HPDE6-E6E7 (cell line): ENCODE data around the gene CHORDC1.
"Not testable (repeated sequence)": the region's sequence is repeated elsewhere in the genome, so short reads cannot be mapped to it uniquely, and the experiment has no call there.

Experiments
- DNase-seq: peaks from one replicate; pipeline ENCODE4 v3.0.0; 2011; ENCODE audit warnings: missing footprints; ENCODE audit errors: extremely low spot score

Gene CHORDC1

DNA sequence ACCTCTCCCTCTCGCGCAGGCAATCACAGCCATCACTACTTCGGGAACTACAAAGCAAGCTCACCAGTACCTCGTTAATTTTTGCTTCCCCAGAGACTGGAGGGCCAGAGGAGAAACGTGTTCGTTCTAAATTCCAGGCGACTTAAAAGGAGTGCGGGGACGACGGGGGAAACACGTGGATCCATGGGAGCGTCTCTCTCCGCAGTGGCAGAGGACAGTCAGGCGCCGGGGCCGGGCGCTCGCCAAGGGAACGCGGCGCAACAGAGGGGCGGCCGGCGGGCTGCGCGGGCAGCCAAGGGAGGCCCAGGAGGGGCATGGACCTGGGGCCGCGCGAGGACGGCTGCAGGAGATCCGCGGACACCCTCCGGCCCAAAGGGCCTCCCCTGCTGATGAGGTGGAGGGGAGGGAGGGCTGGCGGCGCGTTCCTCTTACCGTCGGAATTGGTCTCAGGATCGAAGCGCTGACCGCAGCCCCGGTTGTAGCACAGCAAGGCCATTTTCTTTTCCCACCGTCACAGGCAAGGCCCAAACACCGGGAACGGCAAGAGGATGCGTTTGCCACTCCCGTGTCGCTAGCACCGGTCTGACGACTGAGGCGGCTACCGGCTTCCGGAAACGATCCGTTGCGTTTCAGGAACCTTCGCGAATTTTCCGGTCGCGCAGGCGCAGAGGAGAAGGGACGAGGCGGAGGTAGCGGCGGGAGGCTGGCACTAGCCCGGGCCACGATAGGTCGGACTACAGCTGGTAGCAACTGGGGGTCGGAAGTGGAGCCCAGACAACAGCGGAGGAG lies at the start of gene CHORDC1:
TSS of gene CHORDC1 (minus strand) at position 591 of the 789 bp plus-strand sequence. CDS start at position 496, 95 bp downstream.
- peak; percentile 67 for DNase-seq

DNA sequence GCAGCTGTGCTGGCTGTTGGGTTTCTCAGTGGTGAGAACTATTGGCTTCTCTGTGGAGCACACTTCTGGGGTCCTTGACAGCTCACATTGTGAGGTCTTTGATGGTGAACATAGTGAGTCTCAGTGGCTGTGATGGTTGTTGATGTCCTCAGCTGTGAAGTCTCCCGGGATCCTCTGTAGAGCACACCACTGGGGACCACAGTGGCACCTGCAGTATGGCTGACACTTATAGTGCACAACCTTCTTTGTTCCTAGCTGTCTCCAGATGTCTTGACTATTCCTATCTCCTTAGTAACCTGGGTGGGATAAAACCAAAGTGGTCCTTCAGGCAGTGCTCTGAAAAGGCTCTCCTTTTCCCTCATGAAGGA lies 34.3 kb upstream of the CHORDC1 start:
- no peak for DNase-seq

DNA sequence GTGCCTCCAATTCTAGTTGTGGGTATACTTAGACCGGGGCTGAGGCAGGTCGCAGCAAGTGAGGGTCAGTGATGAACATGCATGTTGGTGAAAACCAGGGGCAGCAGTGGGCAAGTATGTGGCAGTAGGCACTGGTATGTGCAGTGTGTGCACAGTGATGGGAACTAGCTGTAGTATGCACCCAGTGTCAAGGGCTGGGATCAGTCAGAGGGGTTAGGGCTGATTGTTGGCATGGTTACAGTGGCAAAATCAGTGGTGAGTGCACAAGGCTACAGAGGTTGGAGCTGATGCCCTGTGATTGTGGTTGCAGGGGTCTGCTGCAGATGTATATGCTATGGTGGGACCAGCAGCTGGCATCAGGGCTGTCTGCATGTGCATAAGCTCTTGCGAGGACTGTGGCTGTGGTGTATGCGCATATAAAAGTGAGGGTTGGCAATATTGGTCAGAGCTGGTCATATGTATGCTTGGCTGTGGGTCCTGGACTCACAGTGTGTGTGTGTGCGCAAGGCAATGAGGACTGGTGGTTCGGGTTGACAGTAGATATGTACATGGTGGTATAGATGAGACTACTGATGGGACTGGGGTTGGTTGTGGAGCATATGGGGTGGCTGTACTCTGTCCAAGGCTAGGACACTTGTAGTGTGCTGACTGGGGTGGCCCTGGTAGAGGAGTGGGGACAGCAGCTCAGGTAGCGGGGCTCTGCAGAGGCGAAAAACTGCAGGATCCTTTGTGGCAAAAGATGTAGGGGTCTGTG lies 33.7 kb upstream of the CHORDC1 start:
- no peak for DNase-seq

DNA sequence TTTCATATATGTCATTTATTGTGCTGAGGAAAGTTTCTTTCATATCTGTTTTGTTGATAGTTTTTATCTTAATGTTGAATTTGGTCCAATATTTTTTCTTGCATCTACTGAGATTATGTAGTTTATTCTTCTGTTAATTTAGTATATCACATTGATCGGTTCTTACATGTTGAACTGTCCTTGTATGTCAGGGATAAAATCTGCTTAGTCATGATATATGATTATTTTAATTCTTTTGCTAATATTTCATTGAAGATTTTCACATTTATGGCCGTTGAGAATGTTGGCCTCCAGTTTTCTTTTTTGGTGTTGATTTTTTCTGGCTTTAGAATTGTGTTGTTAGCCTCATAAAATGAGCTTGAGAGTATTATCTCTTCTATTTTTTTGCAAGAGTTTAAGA lies 31.2 kb upstream of the CHORDC1 start:
- no peak for DNase-seq

DNA sequence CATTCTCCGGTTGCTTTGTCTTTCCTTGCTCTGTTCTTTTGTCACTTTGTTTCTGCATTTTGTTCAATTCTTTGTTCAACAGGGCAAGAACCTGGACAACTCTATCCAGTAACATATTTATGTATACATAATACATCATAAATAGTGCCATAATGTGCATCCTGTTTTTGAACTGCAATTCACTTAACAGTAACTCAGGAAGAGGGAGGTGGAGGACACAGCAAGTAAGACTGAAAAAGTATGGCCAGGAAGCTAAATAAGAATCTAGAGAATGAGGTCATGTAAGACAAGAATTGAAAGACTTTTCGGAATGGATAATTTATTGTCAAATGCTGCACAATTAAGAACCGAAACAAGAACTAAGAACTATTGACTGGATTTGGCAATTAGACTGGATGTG lies 29.2 kb upstream of the CHORDC1 start:
- no peak for DNase-seq

DNA sequence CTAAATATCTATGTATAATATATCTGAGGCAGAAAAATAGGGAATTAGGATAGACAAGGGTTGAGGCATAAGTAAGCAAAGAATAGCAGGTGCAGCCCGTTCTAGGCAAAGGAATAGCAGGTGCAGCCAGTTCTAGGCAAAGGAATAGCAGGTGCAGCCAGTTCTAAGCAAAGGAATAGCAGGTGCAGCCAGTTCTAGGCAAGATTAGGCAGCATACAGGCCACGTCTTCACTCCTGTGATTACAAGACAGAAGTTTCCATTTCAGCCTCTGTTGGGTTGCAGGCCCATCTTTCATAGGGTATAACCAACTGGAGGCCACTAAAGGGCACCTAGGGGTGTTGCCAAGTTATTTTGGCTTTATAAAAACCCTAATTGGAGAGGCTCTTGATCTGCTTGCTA lies 28.8 kb upstream of the CHORDC1 start:
- DNase-seq, result no peak

DNA sequence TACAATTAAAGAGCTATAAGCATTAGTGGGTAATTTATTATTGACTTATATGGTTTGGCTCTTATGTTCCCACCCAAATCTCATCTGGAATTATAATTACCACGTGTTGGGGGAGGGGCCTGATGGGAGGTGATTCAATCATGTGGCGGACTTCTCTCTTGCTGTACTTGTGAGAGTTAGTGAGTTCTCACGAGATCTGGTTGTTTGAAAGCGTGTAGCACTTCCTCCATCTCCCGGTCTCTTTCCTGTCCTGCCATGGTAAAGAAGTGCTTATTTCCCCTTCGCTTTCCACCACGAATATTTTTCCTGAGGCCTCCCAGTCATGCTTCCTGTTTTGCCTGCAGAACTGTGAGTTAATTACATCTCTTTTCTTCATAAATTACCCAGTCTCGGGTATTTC lies 28.1 kb upstream of the CHORDC1 start:
- no peak for DNase-seq

DNA sequence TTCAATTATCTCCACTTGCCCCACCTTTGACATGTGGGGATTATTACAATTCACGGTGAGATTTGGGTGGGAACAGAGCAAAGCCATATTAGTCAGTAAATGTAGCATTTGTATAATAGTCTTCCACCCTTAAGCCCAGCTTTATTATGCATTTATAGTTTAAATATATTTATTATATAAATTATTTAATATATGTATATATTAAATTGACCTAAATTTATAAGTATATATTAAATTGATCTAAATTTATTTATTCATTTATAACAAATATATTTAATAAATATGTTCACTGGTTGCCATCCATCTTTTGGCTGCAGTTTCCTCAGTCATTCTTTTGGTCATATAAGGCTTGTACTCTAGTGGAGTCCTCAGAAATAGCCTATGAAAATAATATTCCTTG lies 23.6 kb upstream of the CHORDC1 start:
- DNase-seq, result no peak

DNA sequence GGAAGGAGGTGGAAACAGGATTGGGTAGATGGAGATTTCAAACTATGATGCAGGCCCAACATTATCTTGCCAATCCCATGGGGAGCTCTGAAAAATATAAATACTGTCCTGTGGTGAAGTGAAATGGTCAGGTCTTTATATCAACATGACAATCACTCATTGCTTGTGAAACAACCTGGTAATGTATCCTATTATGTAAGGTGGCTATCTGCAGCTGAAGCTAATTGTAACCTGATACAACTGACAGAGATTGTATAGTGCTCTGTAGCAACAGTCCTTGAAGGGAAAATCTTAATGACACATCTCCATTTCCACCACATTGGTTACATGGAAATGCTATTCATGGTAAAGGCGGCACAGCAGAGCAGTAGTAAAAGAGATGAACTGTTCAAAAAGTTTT lies 20.7 kb upstream of the CHORDC1 start:
- DNase-seq, result no peak

DNA sequence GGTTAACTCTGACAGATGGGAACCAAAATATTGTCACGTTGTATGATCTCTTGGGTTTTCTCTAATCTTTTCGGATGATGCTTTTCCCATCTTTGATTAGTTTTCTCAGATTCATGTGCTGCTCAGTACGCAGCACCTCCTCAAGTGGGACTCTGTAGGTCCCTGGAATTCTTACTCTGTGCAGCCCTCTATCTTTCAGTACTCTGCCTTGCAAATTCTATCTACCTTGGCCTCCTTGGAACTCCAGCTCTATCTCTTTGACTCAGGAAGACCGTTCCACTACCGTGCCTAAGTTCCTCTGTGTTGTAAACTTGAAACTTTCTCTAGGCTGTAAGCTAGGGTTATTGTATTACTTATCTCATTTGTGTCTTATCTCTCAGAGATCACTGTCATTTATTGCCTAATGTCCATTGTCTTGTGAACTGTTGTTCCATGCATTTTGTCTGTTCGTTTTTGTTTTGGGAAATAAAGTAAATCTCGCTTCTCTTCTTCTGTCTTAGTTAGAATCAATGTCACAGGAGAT lies 20.1 kb upstream of the CHORDC1 start:
- no peak for DNase-seq

DNA sequence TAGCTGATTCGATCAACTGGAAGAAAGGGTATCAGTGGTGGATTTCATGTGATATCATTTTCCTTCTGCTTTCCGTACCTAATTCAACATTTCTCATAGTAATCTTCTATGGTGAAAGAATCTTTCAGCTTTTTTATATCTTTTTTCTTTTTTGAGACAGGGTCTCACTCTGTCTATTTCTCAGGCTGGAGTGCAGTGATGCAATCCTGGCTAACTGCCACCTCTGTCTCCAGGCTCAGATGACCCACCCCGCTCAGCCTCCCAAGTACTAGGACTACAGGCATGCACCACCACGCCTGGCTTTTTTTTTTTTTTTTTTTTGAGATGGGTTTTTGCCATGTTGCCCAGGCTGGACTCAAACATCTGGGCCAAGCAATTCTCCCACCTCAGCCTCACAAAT lies 18.6 kb upstream of the CHORDC1 start:
- no peak for DNase-seq

DNA sequence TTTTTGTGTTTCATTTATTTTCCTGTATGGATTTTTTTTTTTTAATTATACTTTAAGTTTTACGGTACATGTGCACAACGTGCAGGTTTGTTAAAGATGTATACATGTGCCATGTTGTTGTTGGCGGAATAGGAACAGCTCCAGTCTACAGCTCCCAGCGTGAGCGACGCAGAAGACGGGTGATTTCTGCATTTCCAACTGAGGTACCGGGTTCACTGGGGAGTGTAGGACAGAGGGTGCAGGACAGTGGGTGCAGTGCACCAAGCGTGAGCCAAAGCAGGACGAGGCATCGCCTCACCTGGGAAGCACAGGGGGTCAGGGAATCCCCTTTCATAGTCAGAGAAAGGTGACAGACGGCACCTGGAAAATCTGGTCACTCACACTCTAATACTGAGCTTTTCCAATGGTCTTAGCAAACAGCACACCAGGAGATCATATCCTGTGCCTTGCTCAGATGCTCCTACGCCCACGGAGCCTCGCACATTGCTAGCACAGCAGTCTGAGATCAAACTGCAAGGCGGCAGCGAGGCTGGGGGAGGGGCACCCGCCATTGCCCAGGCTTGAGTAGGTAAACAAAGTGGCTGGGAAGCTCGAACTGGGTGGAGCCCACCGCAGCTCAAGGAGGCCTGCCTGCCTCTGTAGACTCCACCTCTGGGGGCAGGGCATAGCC lies 17.3 kb upstream of the CHORDC1 start:
- not testable (repeated sequence) for DNase-seq

DNA sequence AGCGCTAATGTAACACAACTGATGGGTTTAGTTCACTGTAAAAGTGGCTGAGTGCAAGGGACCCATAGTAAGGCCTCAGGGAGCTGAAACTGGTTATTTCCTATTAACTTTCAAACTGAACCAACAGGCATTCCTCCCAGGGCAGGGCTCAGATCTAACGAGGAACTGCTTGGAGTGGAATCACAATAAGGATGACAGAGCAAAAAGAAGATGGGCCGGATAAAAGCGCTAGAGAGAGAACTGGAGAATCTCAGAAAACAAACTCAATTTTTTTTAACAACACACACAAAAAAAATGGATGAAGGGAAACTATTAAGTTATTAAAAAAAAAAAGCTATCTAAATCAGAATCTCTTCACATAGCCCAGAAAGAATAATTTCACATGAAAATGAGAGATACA lies 14.2 kb upstream of the CHORDC1 start:
- DNase-seq, result no peak

DNA sequence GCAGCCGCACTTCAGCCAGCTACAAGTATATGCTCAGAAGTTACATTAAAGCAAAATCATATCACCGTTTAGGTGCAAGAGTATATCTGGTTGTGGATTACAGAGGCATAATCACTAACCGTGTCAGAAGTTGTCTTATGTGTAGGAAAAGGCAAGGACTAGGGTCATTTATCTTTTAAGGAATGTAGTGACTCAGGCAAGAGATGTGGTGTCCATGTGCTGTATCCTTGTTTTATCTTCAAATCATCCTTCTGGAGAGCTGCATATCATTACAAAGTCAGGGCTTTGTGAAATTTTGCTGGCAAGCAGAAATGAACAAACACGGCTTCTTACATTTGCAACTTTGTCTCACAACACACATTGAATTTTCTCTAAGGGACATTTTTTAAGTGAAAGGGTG lies 12.7 kb upstream of the CHORDC1 start:
- no peak for DNase-seq

DNA sequence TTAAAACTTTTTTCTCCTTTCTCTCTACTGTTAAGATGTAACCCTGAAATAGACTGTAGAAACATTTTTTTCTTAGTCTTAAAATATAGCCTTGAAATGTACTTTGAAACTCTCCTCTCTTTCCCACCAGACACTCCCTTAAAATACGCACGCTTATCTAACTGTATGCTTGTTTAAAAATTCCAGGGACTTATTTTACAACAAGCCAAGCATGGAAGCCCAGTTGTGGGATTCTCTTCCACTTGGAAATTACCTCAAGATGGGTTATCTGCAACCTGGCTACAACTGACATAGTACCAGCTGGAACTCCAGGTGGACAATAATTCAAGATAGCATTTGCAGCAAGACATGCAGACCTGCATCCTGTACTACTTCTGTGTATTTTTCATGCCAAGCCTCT lies 12.1 kb upstream of the CHORDC1 start:
- DNase-seq, result no peak

DNA sequence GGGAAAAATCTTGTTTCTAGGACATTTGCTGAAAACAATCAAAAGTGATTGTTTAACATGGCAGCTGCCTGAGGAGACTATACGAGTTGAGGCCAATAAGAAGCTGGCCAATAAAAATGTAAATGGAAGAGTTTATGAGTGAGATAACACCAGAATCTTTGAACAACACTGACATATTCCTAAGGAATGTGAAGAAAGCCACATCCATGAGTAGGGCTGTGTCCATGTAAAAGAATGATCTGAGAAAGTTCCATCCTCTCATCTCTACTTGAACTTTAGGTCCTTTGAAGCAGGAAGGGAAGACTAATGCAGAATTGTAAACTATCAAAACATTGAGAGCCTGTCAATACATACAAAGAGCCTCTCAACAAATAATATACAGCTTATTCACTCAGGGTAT lies 6.9 kb upstream of the CHORDC1 start:
- DNase-seq, result no peak

DNA sequence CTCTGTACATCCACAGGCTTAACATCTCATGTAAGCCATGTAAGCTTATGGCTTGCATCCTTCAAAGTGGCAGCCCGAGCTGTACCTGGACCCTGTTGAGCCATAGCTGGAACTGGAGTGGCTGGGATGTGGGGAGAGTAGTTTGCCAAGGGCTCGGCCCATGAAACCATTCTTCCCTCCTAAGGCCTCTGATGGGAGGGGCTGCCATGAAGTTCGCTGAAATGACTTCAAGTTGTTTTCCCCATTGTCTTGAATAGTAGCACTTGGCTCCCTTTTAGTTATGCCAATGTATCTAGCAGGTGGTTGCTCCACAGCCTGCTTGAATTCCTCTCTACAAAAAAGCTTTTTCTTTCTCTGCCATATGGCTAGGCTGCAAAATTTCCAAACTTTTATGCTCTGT lies 5.2 kb upstream of the CHORDC1 start:
- DNase-seq, result no peak

DNA sequence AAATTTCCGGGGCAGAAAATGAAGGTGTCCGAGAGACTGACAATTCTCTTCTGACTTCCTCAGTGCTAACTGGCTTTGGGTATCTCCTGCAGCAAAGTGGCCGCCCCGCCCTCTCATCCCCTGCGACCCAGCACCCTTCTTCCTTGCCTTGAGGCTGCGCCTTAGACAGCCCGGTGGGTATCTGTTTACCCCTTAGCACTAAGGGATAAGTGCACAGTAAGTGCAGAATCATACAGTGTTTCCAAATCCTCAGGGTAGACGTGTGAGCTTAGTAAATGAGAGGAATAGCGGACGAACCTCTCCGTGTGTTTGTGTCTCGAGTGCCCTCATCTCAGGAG lies 368 bp upstream of the CHORDC1 start:
- DNase-seq, result no peak

DNA sequence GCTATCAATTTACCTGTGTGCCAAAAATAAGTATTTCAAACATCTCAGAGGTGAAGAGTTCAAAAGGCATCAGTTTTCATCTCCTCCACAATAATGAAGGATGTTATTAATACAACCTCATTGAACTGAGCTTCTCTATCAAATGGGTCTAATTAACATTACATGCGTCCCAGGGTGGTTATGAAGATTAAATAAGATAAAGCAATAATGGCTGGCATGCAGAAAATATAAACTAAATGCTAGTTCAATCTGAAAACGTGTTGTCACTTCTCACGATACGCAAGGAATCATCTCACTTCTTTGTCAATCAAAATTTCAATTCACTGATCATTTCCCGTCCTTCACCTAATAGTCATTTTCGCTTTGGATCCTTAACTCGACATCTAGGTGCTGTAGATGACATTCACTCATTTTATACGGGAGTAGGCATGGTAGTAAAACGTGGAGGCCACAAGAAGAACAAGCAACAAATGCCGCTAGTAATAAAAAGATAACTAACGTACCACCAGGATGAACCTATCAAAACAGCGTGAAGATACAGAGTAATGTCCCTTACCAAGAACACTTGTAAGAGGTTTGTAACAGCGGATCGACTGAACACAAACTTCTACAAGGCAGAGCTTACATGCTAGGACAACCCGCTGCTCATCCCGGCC lies 918 bp downstream of the CHORDC1 start:
- DNase-seq, result no peak

DNA sequence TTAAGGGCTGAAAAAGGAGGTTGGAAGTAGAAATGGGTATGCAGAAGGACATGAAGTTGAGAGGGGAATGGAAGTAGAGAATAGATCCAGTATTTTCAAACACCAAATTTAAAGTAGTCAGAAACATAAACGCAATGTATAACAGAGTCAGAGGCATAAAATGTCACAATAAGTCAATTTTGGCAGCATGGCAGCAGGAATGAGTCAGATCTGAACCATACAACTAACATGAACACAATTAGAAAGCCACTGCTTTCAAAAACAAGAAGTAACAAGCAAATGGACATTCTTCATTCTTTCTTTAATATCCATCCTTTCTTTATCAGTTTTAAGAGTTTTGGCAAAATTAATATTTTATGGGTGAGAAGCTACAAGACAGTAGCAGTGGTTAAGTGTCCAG lies 2.5 kb downstream of the CHORDC1 start:
- DNase-seq, result no peak

DNA sequence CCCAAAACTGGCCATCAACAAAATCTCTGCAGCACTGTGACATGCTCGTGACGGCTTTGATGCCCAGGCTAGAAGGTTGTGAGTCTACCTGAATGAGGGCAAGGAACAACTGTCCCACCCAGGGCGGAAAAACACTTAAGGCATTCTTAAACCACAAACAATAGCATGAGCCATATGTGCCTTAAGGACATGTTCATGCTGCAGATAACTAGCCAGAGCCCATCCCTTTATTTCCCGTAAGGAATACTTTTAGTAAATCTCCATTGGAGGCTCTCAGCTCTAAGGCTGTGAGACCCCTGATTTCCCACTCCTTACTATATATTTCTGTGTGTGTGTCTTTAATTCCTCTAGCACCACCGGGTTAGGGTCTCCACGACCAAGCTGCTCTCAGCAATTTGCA lies 3.4 kb downstream of the CHORDC1 start:
- DNase-seq, result no peak

DNA sequence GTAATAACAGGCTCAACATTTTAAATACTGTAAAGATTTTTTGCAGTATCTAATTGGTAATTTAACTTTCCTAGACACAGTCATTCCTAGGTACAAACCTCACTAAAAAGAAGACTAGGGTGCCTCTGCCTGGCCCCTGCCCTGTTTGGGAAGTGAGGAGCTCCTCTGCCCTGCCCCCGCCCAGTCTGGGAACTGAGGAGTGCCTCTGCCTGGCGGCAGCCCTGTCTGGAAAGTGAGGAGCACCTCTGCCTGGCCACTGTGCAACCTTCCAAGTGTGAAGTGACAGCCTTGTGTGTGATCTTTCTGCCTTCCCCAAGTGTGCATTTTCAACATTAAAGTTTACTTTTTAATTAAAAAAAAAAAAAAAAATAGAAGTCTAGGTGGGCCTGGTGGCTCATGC lies 4.2 kb downstream of the CHORDC1 start:
- DNase-seq, result no peak
